ENCODE results near the gene CDC14A. TPM values are rescaled to one million over a fixed set of nuclear protein-coding genes. Genes with fewer than 3 reads are reported as not detected.
A peak's percentile ranks its signal among the peaks of the same experiment; 100 is the strongest.

Gene CDC14A
- total and polyA plus RNA-seq, 11 donors, result 1.7 to 8.8 (median 3.5) TPM

DNA sequence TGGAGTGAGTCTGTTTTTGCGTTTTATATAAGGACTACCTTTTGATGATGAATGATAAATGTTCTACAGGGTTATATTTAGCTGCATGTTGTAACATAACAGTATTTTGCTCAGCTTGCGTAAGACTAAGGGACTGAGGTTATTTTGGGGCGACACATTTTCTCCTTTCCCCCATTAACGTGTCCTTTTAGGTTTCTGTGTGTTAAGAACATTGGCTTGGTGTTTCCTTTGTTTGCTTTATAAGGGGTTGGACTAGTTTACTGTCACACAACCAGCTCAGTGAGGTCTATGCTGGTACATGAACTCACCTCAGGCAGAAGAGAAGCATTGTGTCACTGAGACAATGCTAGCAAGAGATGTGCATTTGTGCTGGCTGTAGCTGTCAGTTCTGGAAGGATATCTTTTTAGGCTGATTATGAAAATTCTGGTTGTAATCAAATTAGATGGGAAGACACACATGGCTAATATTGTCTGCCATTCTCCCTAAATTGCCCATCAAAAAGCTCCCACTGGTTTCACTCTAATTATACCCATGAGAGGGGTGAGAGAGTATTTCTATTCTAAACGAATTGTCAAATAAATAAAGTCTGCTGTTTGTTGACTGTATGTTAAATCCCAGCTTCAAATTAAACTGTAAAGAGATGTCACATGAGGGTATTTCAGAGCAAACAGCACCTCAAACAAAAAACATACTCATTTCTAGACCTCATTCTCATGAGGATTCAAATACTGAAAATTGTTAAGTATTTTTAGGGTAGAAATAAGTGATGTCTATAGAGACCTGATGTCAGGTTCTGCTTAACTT, 62.6 kb downstream of the CDC14A start:
- no peak overlapping the region for H3K4me3 ChIP-seq
- intact Hi-C loops (cut with DNase I), result no loop called here
- ATAC-seq (no peak), DNase-seq (no peak)
- H3K4me1 ChIP-seq, result peaks cover 0 to 42% (median 1%) of the 10 kb centered on the region in 12 donors
- no peaks in the 10 kb centered on the region for H3K36me3 ChIP-seq
- no peaks in the 10 kb centered on the region for H3K9me3 ChIP-seq
- TF ChIP-seq, protein P1, sequence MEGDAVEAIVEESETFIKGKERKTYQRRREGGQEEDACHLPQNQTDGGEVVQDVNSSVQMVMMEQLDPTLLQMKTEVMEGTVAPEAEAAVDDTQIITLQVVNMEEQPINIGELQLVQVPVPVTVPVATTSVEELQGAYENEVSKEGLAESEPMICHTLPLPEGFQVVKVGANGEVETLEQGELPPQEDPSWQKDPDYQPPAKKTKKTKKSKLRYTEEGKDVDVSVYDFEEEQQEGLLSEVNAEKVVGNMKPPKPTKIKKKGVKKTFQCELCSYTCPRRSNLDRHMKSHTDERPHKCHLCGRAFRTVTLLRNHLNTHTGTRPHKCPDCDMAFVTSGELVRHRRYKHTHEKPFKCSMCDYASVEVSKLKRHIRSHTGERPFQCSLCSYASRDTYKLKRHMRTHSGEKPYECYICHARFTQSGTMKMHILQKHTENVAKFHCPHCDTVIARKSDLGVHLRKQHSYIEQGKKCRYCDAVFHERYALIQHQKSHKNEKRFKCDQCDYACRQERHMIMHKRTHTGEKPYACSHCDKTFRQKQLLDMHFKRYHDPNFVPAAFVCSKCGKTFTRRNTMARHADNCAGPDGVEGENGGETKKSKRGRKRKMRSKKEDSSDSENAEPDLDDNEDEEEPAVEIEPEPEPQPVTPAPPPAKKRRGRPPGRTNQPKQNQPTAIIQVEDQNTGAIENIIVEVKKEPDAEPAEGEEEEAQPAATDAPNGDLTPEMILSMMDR (IDR thresholded peaks at IDR 0.05), result no peak
- TF ChIP-seq POLR2A (IDR thresholded peaks at IDR 0.05), result no peak
- H3K27me3 ChIP-seq, result no peaks in the 10 kb centered on the region
- 75 to 88% (median 84%) methylated on average over 5 of the region's 5 CpGs for WGBS, 4 donors
- H3K27ac ChIP-seq, result peak overlapping the region in 1 of 12 donors; percentile 47

DNA sequence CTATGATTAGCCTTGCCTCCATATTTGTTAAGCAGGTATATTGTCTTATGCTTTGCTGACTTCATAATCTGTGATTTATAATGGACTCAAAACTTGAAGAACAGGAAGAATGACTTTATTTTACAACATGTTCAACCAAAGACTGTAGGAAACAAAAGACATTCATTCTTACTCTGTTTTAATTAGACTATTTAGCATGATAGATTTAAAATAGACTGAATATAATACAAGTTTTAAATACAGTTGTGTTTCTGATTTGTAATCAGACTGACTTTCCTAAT, 63.1 kb downstream of the CDC14A start:
- Histone ChIP-seq H3K27me3 (no peaks in the 10 kb centered on the region), H3K4me1 (peaks cover 0 to 42% (median 1%) of the 10 kb centered on the region in 12 donors), H3K27ac (peak overlapping the region in 1 of 12 donors; percentile 47), H3K36me3 (no peaks in the 10 kb centered on the region), H3K4me3 (no peak overlapping the region), H3K9me3 (no peaks in the 10 kb centered on the region)
- no peak for TF ChIP-seq POLR2A (IDR thresholded peaks at IDR 0.05)
- TF ChIP-seq, protein P1 (IDR thresholded peaks at IDR 0.05), result no peak
- DNase-seq (no peak), ATAC-seq (no peak)
- intact Hi-C loops (cut with DNase I), result no loop called here

DNA sequence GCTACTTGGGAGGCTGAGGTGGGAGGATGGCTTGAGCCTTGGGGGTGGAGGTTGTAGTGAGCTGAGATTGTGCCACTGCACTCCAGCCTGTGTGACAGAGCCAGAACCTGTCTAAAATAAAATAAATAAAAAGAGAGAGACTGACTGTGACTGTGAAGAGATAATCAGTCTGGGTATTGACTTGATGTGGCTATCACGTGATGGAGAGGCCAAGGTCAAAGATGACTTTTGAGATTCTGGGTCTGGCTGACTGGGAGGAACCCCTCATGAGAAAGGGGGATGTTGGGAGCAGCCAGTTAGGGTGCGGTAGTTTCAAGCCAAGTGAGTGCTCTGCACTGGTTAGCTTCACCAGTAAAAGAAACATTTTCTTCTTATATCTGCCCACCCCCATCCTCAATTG, 66.8 kb downstream of the CDC14A start:
- ATAC-seq (no peak), DNase-seq (no peak)
- no peaks in the 10 kb centered on the region for H3K36me3 ChIP-seq
- no peaks in the 10 kb centered on the region for H3K27me3 ChIP-seq
- no peaks in the 10 kb centered on the region for H3K9me3 ChIP-seq
- no peak overlapping the region for H3K4me3 ChIP-seq
- intact Hi-C loops (cut with DNase I), result no loop called here
- 81 to 90% (median 88%) methylated on average over 2 of the region's 2 CpGs for WGBS, 4 donors
- TF ChIP-seq, protein P1 (IDR thresholded peaks at IDR 0.05), result no peak
- TF ChIP-seq POLR2A (IDR thresholded peaks at IDR 0.05), result no peak
- H3K4me1 ChIP-seq, result peaks cover 0 to 21% (median 1%) of the 10 kb centered on the region in 12 donors
- no peak overlapping the region for H3K27ac ChIP-seq

DNA sequence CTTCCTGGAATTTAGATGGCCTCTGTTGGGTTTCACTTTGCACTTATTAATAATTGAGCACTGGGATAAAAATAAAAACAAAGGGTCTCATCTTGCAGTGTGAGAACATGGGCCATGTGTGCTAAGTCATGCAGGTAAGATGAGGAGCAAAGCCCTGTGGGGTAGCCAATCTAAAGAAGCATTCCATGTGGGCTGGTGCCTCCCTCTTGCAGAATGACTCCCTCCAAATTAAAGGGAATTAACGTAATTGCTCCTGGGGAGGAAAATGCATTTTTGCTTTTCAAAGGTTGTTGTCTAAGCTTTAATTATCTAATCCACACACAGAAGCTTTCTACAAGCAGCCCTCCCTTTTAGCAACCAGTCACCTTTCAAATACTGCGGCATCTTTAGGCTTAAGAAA, 69.8 kb downstream of the CDC14A start:
- Histone ChIP-seq H3K4me3 (no peak overlapping the region), H3K36me3 (peaks cover 0 to 10% (median 7%) of the 10 kb centered on the region in 9 donors), H3K4me1 (peaks cover 0 to 6% (median 0%) of the 10 kb centered on the region in 12 donors), H3K27ac (no peak overlapping the region), H3K9me3 (no peaks in the 10 kb centered on the region), H3K27me3 (no peaks in the 10 kb centered on the region)
- intact Hi-C loops (cut with DNase I), result no loop called here
- TF ChIP-seq POLR2A (IDR thresholded peaks at IDR 0.05), result no peak
- TF ChIP-seq, protein P1 (IDR thresholded peaks at IDR 0.05), result no peak
- WGBS, 4 donors, result 91 to 98% (median 96%) methylated on average over 2 of the region's 2 CpGs
- ATAC-seq (no peak), DNase-seq (no peak)

All from heart left ventricle (tissue), 16 donors.